Right lobe of liver (tissue), 4 donors: ENCODE measurements around the gene CTPS1.

Experiments
- POLR2A ChIP-seq: fragments of 450-650 bp; IDR thresholded peaks from one replicate; pipeline ENCODE4 v1.6.1; 2017; ENCODE audit warnings: antibody characterized with exemption, mild to moderate bottlenecking
- TF ChIP-seq, protein P1 (sequence below), 4 donors: fragments of 200-600 bp in 3 of 4; fragments of 450-650 bp in 1 of 4; IDR thresholded peaks; one replicate each; pipeline versions ENCODE4 v1.5.1 to v1.8.0; 2016 to 2022; ENCODE audit warnings: antibody characterized with exemption in 4 of 4, mild to moderate bottlenecking in 2 of 4
- donor health status: DM: no; HTN: no; CAD: no.
- donor health status: DM: no; HTN: no; CAD: no.
- donor health status: DM: no; HTN: yes; CAD: no.

DNA sequence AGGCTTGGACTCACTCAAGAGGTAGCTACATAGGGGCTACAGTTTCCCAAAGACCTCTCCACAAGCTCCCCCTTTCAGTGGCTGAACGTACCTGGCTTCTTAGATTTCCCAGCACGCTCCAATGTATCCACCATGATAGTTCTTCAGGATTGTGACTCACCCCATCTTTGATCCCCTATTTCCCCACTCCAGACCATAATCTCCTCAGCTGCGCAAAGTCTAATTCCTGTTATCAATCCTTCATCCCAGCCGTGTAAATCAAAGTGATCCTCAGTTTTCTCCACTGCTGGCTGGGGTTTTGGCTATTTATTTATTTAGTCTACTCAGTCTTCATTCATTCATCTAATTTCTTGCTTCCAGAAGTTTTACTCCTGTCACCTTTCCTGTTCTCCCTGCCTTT, 13.1 kb upstream of the CTPS1 start:
- TF ChIP-seq, protein P1, sequence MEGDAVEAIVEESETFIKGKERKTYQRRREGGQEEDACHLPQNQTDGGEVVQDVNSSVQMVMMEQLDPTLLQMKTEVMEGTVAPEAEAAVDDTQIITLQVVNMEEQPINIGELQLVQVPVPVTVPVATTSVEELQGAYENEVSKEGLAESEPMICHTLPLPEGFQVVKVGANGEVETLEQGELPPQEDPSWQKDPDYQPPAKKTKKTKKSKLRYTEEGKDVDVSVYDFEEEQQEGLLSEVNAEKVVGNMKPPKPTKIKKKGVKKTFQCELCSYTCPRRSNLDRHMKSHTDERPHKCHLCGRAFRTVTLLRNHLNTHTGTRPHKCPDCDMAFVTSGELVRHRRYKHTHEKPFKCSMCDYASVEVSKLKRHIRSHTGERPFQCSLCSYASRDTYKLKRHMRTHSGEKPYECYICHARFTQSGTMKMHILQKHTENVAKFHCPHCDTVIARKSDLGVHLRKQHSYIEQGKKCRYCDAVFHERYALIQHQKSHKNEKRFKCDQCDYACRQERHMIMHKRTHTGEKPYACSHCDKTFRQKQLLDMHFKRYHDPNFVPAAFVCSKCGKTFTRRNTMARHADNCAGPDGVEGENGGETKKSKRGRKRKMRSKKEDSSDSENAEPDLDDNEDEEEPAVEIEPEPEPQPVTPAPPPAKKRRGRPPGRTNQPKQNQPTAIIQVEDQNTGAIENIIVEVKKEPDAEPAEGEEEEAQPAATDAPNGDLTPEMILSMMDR (IDR thresholded peaks at IDR 0.05): no peak
- TF ChIP-seq POLR2A: no peak
